HL-60/S4 treated with retinoic acid at 250 ng/mL for 4 days and 3 days (cell line): ENCODE results near the gene EIPR1.

ENCODE experiments used
- in situ Hi-C: fragments of 300-500 bp; cut with MboI; formaldehyde crosslinking; loops from 2 replicates; pipeline ENCODE4 v1.7.0; 2022; ENCODE audit warnings: low sequenced_read_pairs

EIPR1 gene

GRCh38 chr2:3325458-3326181 lies 52.0 kb downstream of the EIPR1 start:
- in situ Hi-C loops = no loop called here

GRCh38 chr2:3324404-3325281 lies 53.0 kb downstream of the EIPR1 start:
- in situ Hi-C loops = no loop called here

- in situ Hi-C loops = no loop called here
Observed at GRCh38 chr2:3324036-3324386, 53.6 kb downstream of the EIPR1 start.

- in situ Hi-C loops = no loop called here
Observed at GRCh38 chr2:3323360-3324035, 54.1 kb downstream of the EIPR1 start.

GRCh38 chr2:3322311-3322970 lies 55.2 kb downstream of the EIPR1 start:
- in situ Hi-C loops = no loop called here

- in situ Hi-C loops = no loop called here
Observed at GRCh38 chr2:3321825-3322224, 55.8 kb downstream of the EIPR1 start.

- in situ Hi-C loops = no loop called here
Observed at GRCh38 chr2:3320910-3321605, 56.6 kb downstream of the EIPR1 start.

- in situ Hi-C loops = no loop called here
Observed at GRCh38 chr2:3319745-3320566, 57.7 kb downstream of the EIPR1 start.

- in situ Hi-C loops = no loop called here
Observed at GRCh38 chr2:3319134-3319533, 58.5 kb downstream of the EIPR1 start.

GRCh38 chr2:3317871-3318590 lies 59.6 kb downstream of the EIPR1 start:
- in situ Hi-C loops = no loop called here

GRCh38 chr2:3317277-3317685 lies 60.3 kb downstream of the EIPR1 start:
- in situ Hi-C loops = no loop called here

GRCh38 chr2:3316456-3317276 lies 61.0 kb downstream of the EIPR1 start:
- in situ Hi-C loops = no loop called here

- in situ Hi-C loops = no loop called here
Observed at GRCh38 chr2:3314626-3315025, 63.0 kb downstream of the EIPR1 start.

GRCh38 chr2:3313781-3314375 lies 63.7 kb downstream of the EIPR1 start:
- in situ Hi-C loops = no loop called here

GRCh38 chr2:3312576-3313345 lies 64.9 kb downstream of the EIPR1 start:
- in situ Hi-C loops = no loop called here

- in situ Hi-C loops = no loop called here
Observed at GRCh38 chr2:3311601-3312000, 66.0 kb downstream of the EIPR1 start.
